ENCODE results near the gene INPP5J.
"Not testable (repeated sequence)": the region's sequence is repeated elsewhere in the genome, so short reads cannot be mapped to it uniquely, and the experiment has no call there.

INPP5J gene

DNA sequence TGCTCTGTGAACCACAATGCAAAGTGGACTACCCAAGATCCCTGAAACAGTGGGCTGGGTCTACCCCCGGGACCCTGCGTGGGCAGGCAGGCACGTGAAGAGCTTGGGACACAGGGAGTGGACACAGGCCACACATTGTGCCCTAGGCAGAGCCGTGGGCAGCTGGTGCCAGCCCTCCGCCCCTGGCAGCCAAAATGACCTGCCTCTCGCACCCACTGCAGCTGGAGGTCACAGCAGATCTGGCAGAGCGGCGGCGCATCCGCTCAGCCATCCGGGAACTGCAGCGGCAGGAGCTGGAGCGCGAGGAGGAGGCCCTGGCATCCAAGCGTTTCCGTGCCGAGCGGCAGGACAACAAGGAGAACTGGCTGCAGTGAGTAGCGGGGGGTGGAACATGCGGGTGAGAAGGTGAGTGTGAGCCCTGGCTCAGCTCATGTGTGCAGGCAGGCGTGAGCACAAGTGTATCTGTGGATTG, 35.0 kb upstream of the INPP5J start:
- no peak for DNase-seq

DNA sequence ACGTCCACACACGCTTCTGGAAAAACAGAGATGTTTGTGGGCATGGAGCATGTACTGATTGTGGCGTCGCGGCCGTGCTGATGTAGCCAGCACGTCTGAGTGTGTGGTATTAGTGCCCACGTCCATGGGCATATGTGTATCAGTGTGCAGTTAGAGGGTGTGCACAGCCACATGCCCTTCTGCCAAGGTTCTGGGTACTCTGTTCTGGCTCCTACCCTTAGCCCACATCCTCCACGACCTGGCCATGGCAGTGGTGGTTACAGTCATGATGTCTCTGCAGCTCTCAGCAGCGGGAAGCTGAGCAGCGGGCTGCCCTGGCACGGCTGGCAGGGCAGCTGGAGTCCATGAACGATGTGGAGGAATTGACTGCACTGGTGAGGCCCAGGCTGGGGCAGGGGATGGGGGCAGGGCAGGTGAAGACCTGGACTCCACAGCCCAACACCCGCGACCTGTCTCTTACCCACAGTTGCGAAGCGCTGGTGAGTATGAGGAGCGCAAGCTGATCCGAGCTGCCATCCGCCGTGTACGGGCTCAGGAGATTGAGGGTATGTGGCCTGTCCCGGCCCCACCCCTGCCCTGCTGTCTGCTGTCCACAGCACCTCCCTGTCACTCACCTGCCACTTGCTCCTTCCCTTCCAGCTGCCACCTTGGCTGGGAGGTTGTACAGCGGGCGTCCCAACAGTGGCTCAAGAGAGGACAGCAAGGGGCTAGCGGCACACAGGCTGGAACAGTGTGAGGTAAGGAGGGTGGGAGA, 34.4 kb upstream of the INPP5J start:
- no peak for DNase-seq

DNA sequence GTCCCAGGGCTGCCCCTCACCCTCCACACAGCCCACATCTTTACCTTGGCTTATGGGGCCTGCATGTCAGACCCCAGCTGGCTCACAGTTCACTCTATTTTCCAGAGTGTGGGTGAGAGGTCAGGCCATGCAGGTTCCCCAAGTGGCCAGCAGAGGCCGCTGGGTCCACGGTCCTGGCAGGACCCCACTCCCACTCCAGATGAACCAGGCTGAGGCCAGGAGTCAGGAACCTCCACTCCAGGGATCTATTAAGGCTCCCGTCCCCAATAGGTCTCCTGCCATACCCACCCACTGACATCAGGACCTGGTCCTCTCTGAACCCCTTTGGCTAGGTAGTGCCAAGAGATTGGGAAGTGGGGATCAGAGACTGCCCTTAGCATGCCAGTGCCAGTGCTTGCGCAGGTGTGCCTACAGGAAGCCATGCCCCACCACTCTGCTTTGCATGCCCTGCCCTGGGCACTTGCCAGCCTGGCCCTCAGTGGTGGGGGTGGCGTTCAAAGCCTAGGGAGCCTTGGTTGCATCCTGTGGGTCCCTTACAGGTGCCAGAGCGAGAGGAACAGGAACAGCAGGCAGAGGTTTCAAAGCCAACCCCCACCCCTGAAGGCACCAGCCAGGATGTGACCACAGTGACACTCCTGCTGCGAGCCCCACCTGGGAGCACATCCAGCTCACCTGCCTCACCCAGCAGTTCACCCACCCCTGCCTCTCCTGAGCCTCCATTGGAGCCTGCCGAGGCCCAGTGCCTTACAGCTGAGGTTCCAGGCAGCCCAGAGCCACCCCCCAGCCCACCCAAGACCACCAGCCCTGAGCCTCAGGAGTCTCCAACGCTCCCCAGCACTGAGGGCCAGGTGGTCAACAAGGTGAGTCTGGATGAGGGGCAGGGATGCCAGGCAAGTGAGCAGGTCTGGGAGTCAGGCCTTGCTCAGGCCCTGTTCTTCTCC, 33.3 kb upstream of the INPP5J start:
- no peak for DNase-seq

DNA sequence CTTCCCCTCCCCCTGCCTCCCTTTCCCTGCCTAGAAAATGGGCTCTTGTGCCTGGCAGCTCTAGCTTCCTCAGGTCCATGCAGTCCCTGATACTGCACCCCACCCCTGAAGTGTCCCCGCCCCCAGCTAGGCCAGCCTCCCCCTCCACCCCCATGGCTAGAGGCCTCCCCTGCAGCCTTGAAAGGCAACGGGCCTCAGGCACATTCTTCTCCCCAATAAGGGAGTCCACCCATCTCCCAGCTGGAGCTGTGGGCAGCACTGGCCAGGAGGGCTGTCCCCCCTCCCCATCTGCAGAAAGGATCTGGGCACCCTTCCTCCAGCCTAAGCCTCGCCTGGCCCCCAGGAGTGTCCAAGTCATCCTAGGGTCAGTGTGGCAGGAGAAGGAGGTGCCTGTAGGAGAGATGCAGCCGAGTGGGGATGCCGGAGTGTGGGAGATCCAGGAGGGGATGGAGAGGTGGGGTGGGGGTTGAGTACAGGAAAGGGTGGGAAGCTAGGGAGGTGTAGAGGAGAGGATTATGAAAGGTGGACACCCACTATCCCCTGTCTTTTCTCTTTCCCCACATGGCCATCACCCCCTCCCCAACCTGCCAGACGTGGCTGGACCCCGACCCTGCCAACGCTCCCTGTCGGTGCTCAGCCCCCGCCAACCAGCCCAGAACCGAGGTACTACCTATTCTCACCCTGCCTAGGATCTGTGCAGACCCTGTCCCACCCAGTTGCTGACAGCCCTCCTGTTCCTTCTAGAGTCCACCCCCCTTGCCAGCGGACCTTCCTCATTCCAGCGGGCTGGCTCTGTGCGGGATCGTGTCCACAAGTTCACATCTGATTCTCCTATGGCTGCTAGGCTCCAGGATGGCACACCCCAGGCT, 32.3 kb upstream of the INPP5J start:
- no peak for DNase-seq

DNA sequence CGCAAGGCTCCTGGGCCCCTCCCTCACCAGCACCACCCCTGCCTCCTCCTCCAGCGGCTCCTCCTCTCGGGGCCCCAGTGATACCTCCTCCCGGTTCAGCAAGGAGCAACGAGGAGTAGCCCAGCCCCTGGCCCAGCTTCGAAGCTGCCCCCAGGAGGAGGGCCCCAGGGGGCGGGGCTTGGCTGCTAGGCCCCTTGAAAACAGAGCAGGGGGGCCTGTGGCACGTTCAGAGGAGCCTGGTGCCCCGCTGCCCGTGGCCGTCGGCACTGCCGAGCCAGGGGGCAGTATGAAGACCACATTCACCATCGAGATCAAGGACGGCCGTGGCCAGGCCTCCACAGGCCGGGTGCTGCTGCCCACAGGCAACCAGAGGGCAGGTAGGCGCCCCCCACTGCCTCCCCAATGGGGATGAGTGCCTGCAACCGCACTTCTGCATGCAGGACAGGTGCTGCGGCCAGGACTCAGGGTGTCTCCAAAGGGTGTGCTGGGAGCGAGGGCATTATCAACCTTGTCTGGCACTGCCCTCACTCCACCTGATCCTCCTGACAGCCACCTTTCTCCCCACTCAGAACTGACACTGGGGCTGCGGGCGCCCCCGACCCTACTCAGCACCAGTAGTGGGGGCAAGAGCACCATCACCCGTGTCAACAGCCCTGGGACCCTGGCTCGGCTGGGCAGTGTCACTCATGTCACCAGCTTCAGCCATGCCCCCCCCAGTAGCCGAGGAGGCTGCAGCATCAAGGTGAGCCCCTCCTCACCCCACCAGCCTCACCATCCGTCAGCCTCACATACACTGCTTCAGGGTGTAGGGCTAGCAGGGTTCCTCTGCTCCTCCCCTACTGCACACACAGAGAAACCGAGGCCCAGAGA, 31.4 kb upstream of the INPP5J start:
- DNase-seq: no peak

DNA sequence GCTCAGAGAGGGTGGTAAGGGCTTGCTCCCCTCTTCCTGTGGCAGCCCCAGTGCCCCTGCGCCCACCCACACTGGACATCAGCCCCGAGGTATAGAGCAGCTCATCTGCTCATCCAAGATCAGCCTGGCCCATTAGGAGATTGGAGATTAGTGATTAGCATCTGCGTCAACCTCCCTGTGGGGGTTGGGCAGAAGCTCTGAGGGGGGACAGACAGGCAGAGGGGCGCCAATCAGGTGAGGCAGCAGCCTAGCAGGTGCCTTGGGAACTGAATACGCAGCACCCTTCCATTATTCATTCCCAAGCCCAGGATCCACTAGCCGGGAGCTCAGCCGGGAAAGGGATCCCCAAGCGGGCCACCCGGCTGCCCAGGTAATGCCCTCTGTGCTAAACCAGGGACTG, 30.6 kb upstream of the INPP5J start:
- no peak for DNase-seq

DNA sequence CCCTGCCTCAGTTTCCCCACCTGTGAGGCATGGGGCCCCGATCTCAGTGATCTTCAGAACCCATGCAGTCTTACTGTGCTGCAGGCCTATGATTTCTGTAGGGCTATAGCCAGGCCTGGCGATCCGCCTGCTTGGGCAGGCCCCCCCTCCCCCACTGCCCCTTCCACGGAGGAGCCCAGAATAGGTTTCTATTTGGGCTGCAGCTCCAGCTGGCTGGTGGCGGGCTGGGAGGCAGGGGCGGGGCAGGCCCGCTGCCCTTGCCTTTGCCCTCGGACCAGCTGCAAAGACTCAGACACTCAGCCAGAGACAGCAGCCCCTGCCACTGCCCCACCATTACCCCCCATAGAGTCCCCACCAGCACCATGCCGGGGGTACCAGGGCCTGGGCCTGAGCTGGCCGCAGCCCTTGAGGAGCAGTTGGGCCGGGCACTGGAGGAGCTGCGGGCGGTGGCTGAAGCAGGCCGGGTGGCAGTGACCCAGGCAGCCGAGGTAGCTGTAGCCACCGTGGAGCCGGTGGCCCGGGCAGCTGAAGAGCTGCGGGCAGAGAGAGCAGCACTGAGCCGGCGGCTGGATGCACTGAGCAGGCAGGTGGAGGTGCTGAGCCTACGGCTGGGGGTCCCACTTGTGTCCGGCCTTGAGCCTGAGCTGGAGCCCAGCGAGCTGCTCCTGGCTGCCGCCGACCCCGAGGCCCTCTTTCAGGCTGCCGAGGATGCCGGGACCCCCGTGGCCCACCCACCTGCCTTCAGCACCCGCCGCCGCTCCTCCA, 29.5 kb upstream of the INPP5J start:
- no peak for DNase-seq

DNA sequence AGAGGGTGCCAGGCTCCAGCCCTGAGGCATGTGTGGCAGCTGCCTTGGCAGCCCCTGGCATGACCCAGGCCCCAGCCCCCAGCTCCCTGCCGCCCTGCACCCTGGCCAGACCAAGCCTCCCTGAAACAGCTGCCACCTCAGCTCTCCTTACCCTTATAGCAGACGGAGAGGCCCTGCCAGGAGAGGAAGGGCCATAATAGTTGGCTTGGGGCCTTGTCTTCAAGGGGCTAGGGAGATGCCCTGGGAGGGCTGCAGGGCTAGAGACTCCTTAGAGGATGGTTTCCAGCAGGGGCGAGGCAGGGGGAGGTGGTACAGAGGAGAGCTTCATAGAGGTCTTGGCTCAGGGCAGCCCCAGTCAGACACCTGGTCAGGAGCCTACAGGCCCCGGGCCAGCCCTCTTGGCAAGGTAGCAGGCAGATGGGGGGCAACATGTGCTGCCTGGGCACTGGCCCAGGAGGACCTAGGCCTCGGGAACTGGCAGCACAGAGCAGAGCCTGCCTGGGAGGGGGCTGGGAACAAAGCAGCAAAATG, 28.7 kb upstream of the INPP5J start:
- DNase-seq: no peak

DNA sequence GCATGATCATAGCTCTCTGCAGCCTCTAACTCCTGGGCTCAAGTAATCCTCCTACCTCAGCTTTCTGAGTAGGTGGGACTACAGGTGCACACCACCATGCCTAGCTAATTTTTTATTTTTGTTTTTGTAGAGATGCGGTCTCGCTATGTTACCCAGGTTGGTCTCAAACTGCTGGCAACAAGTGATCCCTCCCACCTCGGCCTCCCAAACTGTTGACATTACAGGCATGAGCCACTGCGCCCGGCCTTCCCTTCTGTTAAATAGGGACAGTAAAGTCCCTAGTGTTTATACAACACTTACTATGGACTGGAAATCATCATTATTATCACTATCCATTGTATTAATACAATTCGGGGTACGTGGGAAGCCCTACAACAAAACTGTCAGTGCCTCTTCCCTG, 28.0 kb upstream of the INPP5J start:
- no peak for DNase-seq

DNA sequence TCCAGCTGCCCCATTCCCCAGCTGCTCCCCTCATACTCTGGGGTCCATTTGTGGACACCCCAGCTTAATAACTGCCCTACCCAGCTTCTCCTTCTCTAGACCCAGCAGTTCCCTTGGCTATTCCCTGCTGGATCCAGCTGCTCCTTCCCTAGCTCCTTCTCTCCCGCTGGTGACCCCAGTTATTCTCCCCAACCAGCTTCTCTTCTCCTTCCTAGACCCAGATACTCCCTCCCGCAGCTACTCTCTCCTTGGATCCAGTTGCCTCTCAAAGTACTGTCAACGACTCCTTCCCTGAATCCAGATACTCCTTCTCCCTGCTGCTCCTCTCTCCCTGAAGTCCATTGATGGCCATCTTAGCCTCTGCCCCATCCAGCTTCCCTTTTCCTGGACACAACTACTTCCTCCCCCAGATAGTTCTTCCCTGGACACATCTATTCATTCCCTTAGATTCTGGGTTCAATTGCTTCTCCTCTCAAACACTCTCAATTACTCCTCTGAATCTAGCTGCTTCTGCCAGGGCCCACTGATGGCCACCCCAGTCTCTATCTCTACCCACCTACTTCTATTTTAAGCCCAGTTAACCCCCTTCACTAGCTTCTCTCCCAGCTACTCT, 27.0 kb upstream of the INPP5J start:
- DNase-seq: no peak

DNA sequence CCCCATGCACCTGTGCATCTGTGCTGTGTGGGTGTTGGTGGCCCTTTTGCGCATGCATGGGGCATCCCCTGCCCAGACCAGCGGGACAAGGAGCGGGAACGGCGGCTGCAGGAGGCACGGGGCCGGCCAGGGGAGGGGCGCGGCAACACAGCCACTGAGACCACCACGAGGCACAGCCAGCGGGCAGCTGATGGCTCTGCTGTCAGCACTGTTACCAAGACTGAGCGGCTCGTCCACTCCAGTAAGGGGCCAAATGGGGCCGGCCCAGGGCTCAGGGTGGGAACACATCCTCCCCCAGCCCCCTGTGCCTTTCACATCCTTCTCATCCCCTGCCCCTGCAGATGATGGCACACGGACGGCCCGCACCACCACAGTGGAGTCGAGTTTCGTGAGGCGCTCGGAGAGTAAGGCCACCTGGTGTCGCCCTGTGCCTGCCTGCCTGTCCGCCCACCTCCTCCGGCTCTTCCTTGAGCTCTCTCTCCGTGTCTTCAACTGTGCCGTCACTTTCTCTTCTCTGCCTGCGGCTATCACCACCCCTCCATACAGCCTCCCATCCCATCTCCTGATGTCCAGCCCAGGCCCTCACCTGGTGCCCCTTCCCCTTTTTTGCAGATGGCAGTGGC, 26.0 kb upstream of the INPP5J start:
- DNase-seq: no peak

DNA sequence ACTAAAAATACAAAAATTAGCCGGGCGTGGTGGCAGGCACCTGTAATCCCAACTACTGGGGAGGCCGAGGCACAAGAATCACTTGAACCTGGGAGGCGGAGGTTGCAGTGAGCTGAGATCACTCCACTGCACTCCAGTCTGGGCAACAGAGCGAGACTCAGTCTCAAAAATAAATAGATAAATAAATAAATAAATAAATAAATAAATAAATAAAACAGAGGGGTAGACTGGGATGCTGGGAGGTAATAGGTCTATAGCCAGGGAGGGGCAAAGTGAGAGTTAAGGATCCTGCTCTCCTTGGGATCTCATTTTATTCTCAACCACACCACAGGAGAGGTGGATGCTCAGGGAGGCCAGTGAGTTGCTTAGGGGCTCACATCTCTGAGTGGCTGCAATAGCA, 25.2 kb upstream of the INPP5J start:
- DNase-seq: not testable (repeated sequence)

DNA sequence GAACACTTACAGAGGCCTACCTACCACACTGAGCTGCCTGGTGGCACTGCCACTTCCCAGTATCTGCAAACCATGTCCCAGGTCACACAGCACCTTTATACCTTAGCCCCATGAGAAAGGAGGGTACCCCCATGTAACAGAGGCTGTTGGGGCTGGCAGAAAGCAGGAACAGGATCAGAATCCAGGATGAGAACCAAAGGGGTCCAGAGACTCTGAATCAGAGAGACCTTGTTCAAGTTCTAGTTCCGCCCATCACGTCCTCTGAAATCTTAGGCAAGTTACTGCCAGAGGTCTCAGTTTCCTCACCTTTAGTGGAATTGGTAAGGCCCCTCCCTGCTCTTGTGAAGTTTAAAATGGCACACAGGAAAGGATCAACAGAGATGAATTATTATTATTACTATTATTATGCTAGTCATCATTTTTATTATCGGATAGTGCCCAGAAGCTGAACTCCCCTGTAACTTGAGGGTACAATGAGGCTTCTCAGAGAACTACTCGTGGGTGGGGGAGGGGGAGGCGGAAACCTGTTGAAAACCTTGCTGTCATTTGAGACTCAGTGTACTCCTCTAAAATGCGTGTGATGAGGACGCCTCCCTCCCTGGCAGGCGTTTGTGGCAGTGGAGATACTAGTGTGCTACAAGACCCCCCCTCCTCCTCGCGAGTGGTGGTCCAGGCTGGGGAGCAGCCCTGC, 24.7 kb upstream of the INPP5J start:
- no peak for DNase-seq

DNA sequence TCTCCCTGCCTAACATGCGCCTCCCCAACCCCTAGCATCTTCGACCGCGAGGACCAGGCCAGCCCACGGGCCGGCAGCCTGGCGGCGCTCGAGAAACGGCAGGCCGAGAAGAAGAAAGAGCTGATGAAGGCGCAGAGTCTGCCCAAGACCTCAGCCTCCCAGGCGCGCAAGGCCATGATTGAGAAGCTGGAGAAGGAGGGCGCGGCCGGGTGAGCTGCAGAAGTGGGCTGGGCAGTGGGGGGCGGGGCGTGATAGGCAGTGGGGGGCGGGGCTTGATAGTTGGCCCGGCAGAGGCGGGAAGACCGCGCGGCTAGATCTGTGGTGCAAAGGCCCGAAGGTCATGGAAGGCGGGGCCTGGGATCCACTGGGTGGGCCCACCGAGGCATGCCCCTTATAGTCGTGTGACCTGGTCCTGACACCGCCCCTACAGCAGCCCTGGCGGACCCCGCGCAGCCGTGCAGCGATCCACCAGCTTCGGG, 24.1 kb upstream of the INPP5J start:
- no peak for DNase-seq

DNA sequence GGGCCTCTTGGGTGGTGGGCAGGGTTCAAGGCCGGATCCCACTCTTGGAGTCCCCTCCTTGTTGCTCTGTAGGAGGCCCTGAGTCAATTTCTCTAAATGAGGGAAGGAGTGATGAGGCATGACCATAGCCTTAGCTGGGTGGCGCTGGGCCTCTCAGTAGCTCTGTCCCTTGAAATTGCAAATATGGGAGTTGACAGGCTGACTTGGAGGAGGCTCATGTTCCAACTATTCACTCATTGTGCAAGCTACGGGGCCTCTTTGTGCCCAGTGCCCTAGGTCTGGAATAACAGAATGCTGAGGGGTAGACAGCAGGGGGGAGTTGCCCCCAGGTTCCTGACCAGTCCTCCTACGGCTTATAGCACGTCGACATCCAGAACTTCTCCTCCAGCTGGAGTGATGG, 23.4 kb upstream of the INPP5J start:
- DNase-seq: no peak

DNA sequence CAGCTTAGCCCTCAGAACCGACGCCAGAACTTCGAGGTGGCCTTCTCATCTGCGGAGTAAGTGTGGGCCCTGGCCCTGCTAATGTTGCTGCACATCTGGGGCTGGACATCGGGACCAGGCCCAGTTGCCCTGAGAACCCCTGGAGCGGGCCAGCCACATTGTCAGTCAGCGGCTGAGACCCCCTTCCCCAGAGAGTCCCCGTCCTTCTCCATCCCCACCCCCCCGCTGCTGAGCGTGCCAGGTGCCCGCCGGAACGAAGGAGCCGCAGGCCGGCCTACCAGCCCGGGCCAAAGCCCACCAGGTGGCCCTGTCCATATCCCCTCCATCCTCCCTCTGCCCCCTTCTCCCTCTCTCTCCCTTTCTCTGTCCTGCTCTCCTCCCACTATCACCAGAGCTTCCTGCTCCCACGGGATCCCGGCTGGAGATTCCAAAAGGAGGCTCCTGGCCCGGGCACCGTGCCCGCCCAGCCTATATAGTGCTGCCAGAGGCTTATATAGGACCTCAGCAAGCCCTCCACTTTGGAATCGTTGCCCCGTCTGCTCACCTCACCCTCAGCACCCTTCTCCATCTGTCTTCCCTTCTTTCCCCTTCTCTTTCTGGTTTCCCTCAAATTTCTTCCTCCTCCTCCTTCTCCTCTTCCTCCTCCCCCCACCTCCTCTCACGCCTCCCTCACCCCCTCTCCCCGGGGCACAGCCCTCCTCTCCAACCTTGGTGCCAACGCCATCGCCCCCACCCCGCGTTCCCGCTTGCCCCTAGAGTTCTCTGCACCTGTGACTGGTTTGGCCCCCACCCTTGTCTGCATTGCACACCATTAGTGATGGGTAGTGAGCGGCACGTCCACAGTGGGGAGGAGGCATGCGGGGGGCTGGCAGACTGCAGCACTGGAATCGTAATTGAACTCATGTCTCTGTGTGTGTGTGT, 22.7 kb upstream of the INPP5J start:
- no peak for DNase-seq

DNA sequence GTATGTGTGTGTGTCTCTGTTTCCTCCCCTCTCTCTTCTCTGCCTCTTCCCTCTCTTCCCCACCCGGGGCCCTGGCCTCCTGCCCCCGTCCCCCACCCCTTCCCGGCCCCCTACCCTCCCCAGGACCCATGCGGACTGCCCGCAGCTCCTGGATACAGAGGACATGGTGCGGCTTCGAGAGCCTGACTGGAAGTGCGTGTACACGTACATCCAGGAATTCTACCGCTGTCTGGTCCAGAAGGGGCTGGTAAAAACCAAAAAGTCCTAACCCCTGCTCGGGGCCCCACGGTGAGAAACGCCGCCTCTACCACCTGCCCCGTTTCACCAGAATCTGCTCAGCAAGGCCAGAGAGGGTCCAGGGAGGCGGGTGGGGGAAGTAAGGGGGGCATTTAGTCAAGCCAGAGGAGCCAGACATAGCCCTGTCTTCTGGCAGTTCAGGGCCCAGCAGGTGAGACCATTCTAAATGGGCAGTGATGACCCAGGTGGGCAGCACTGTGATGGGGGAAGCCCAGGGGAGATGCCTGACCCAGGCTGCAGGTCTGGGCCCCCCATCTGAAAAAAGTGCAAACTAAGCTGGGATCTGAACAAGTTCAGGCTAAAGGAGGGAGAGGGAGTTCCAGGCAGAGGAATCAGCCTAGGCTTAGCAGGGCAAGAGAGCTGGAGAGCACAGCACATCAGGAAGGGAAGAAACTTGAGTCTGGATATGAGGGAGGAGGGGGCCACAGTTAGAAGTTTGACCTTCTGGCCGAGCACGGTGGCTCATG, 21.8 kb upstream of the INPP5J start:
- no peak for DNase-seq

Data from effector CD8-positive, alpha-beta T cell (primary cell).